Measurements from ENCODE around the gene MOB2. TPM values are rescaled to one million over a fixed set of nuclear protein-coding genes. Genes with fewer than 3 reads are reported as not detected.
A peak's percentile ranks its signal among the peaks of the same experiment; 100 is the strongest.

Gene MOB2
- total RNA-seq, 1 donor from 2014 or later: 26.4 TPM

DNA sequence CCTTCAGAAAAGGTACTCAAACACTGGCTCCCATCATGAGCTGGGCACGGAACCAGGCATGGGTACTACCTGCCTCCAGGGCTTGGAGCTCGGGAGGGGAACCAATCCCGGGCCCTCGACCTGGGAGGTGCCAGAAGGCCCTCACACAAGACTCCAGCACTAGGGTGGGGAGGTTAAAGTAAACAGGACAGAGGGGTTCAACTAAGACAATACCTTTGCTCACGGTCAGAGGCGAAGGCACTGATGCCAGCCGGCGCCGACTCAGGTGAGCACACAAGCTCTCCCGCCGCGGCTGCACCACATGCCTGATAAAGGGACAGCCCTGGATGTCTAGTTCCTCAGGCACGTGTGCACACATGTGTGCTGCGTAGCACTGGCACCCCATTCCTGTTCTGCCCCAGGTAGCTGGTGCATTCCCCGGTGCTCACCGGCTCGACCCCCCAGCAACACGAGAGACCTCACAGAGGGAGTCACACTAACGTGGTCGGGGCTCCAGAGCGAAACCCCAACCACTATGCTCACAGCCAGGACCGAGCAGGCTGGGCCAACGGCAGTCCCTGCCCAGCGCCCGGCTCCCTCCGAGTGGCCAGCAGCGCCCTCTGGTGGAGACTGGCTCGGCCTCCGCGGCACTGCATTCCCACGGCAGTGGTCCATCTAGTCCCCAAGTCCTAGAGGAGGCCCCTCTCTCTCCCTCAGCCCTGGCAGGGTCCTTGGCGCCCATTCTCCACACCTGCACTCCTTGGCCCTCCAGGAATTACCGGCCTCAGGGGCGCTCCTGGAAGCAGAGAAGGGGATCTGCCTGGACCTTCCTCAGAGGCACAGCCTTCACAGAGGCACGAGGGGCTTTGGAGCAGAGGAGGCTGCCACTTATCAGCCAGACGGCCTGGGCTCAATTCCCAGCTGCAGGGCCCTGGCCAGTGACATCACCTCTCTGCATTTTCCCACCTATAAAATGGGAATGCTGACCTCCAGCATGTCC, 28.8 kb upstream of the MOB2 start:
- peak; percentile 15 for DNase-seq (ENCODE audit: low read depth)
- H3K4me2 ChIP-seq (ENCODE audit: low read length): peak overlapping the region; percentile 66
- H2AFZ ChIP-seq (ENCODE audit: low read depth, low read length): no peak overlapping the region
- TF ChIP-seq, protein P1, sequence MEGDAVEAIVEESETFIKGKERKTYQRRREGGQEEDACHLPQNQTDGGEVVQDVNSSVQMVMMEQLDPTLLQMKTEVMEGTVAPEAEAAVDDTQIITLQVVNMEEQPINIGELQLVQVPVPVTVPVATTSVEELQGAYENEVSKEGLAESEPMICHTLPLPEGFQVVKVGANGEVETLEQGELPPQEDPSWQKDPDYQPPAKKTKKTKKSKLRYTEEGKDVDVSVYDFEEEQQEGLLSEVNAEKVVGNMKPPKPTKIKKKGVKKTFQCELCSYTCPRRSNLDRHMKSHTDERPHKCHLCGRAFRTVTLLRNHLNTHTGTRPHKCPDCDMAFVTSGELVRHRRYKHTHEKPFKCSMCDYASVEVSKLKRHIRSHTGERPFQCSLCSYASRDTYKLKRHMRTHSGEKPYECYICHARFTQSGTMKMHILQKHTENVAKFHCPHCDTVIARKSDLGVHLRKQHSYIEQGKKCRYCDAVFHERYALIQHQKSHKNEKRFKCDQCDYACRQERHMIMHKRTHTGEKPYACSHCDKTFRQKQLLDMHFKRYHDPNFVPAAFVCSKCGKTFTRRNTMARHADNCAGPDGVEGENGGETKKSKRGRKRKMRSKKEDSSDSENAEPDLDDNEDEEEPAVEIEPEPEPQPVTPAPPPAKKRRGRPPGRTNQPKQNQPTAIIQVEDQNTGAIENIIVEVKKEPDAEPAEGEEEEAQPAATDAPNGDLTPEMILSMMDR (IDR thresholded peaks at IDR 0.05; ENCODE audit: insufficient read depth, low read depth, low read length): peak; percentile 79
- TF ChIP-seq EZH2 (IDR thresholded peaks at IDR 0.05; ENCODE audit: insufficient read depth, low read length): no peak
- FAIRE-seq: no peak
- H4K20me1 ChIP-seq (ENCODE audit: insufficient read depth, low read length): peaks cover 94% of the 10 kb centered on the region
- H3K4me1 ChIP-seq (ENCODE audit: insufficient read depth, low read length): peaks cover 16% of the 10 kb centered on the region
- no peaks in the 10 kb centered on the region for H3K27me3 Mint-ChIP-seq (ENCODE audit: low read depth, unreplicated experiment)
- no peaks in the 10 kb centered on the region for H3K9me3 Mint-ChIP-seq (ENCODE audit: unreplicated experiment)
- H3K36me3 ChIP-seq (ENCODE audit: insufficient read depth, low read length): peaks cover 3% of the 10 kb centered on the region
- no peak overlapping the region for H3K27ac Mint-ChIP-seq (ENCODE audit: unreplicated experiment)
- peaks cover 18% of the 10 kb centered on the region for H3K4me1 Mint-ChIP-seq (ENCODE audit: low read depth, unreplicated experiment)
- peaks cover 73% of the 10 kb centered on the region for H3K79me2 ChIP-seq (ENCODE audit: insufficient read depth, low read length)
- no peak overlapping the region for H3K4me3 ChIP-seq (ENCODE audit: insufficient read depth, low read depth, low read length)
- peaks cover 4% of the 10 kb centered on the region for H3K36me3 Mint-ChIP-seq (ENCODE audit: low read depth, unreplicated experiment)
- H3K27me3 ChIP-seq (ENCODE audit: insufficient read depth, low read length): no peaks in the 10 kb centered on the region
- no peak overlapping the region for H3K4me3 Mint-ChIP-seq (ENCODE audit: unreplicated experiment)
- no peak overlapping the region for H3K27ac ChIP-seq (ENCODE audit: low read depth, low read length)
- no peaks in the 10 kb centered on the region for H3K9me3 ChIP-seq (ENCODE audit: insufficient read depth, low read depth, low read length)
- peak overlapping the region; percentile 37 for H3K9ac ChIP-seq (ENCODE audit: low read length)

DNA sequence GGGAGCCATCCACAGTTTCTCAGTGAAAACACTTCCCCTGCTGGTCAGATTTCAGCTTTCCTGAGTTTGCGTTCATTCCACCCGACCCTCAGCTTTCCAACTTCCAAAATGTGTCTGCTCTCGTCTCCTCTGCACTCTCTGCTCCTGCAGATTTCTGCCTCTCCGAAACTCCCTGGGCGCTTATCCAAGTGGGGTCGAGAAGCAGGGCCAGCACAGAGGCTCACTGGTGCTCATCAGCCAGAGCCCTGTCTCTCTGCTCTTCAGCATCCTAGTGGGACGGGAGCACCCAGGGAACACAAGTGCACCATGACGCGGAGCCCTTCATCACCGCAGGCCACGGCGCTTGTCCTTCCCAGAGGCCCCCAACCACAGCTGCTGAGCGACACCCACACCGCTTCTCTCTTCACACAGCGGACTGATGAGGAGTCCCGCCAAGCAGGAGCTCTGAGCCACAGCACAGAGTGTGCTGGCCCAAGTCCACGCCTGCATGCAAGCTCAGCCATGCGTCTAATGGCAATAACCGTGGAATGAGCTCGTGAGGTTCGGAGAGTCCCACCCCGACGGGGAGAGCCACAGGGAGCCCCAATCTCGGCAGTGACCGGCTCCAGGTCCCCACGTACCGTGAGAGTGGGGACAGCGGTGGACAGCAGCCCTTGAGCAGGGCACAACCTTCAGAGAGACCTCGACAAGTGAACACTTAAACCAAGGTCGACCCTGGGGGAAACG, 27.9 kb upstream of the MOB2 start:
- no peak overlapping the region for H3K4me3 Mint-ChIP-seq (ENCODE audit: unreplicated experiment)
- Histone ChIP-seq H3K4me3 (ENCODE audit: insufficient read depth, low read depth, low read length) (no peak overlapping the region), H3K9ac (ENCODE audit: low read length) (no peak overlapping the region), H3K27ac (ENCODE audit: low read depth, low read length) (no peak overlapping the region), H3K36me3 (ENCODE audit: insufficient read depth, low read length) (peaks cover 2% of the 10 kb centered on the region), H3K79me2 (ENCODE audit: insufficient read depth, low read length) (peaks cover 65% of the 10 kb centered on the region), H3K9me3 (ENCODE audit: insufficient read depth, low read depth, low read length) (no peaks in the 10 kb centered on the region), H4K20me1 (ENCODE audit: insufficient read depth, low read length) (peaks cover 89% of the 10 kb centered on the region), H2AFZ (ENCODE audit: low read depth, low read length) (no peak overlapping the region), H3K4me1 (ENCODE audit: insufficient read depth, low read length) (peaks cover 16% of the 10 kb centered on the region), H3K27me3 (ENCODE audit: insufficient read depth, low read length) (no peaks in the 10 kb centered on the region), H3K4me2 (ENCODE audit: low read length) (no peak overlapping the region)
- no peaks in the 10 kb centered on the region for H3K9me3 Mint-ChIP-seq (ENCODE audit: unreplicated experiment)
- FAIRE-seq (no peak), DNase-seq (ENCODE audit: low read depth) (peak; percentile 42)
- no peak overlapping the region for H3K27ac Mint-ChIP-seq (ENCODE audit: unreplicated experiment)
- peaks cover 4% of the 10 kb centered on the region for H3K36me3 Mint-ChIP-seq (ENCODE audit: low read depth, unreplicated experiment)
- peaks cover 18% of the 10 kb centered on the region for H3K4me1 Mint-ChIP-seq (ENCODE audit: low read depth, unreplicated experiment)
- TF ChIP-seq, protein P1 (IDR thresholded peaks at IDR 0.05; ENCODE audit: insufficient read depth, low read depth, low read length): no peak
- no peaks in the 10 kb centered on the region for H3K27me3 Mint-ChIP-seq (ENCODE audit: low read depth, unreplicated experiment)
